Measurements from ENCODE around the gene ABHD16A.

Gene ABHD16A

GRCh38 chr6:31662124-31662723, 40.9 kb downstream of the ABHD16A start:
- in situ Hi-C loops (cut with HindIII; ENCODE audit: low pct_ligation_motif_present, low sequenced_read_pairs) = no loop called here
- Histone ChIP-seq H3K4me3 (ENCODE audit: low read depth, low read length) (no peak overlapping the region), H3K27ac (no peak overlapping the region), H3K36me3 (replicated peaks) (peaks cover 18% of the 10 kb centered on the region), H3K27me3 (replicated peaks) (no peaks in the 10 kb centered on the region)
- TF ChIP-seq CTCF (IDR thresholded peaks at IDR 0.05; ENCODE audit: low read depth, low read length, missing control alignments) = no peak
- no peak for DNase-seq

GRCh38 chr6:31661262-31662123, 41.6 kb downstream of the ABHD16A start:
- TF ChIP-seq CTCF (IDR thresholded peaks at IDR 0.05; ENCODE audit: low read depth, low read length, missing control alignments) = no peak
- Histone ChIP-seq H3K36me3 (replicated peaks) (peaks cover 11% of the 10 kb centered on the region), H3K27ac (peak overlapping the region; percentile 43), H3K4me3 (ENCODE audit: low read depth, low read length) (peak overlapping the region; percentile 87), H3K27me3 (replicated peaks) (no peaks in the 10 kb centered on the region)
- in situ Hi-C loops (cut with HindIII; ENCODE audit: low pct_ligation_motif_present, low sequenced_read_pairs) = no loop called here
- DNase-seq = no peak

- Histone ChIP-seq H3K27ac (peak within 1 kb of the TSS; percentile 43), H3K4me3 (ENCODE audit: low read depth, low read length) (peak within 1 kb of the TSS; percentile 87), H3K36me3 (replicated peaks) (peaks cover 9% of the 10 kb centered on the region), H3K27me3 (replicated peaks) (no peaks in the 10 kb centered on the region)
- peak; percentile 8 for TF ChIP-seq CTCF (IDR thresholded peaks at IDR 0.05; ENCODE audit: low read depth, low read length, missing control alignments)
- peak; percentile 72 for DNase-seq
- in situ Hi-C loops (cut with HindIII; ENCODE audit: low pct_ligation_motif_present, low sequenced_read_pairs) = no loop called here
Measured at GRCh38 chr6:31660381-31661261, 42.5 kb downstream of the ABHD16A start, which contains the start of gene C6orf47. TSS of gene C6orf47 (minus strand) at chr6:31660778. CDS start at chr6:31659947, 831 bp downstream.

- H3K27me3 ChIP-seq (replicated peaks) = no peaks in the 10 kb centered on the region
- H3K36me3 ChIP-seq (replicated peaks) = peaks cover 9% of the 10 kb centered on the region
- no peak for TF ChIP-seq CTCF (IDR thresholded peaks at IDR 0.05; ENCODE audit: low read depth, low read length, missing control alignments)
- peak overlapping the region; percentile 87 for H3K4me3 ChIP-seq (ENCODE audit: low read depth, low read length)
- DNase-seq = no peak
- in situ Hi-C loops (cut with HindIII; ENCODE audit: low pct_ligation_motif_present, low sequenced_read_pairs) = no loop called here
- H3K27ac ChIP-seq = peak overlapping the region; percentile 43
Measured at GRCh38 chr6:31659649-31660380, 43.3 kb downstream of the ABHD16A start.

- peak overlapping the region; percentile 87 for H3K4me3 ChIP-seq (ENCODE audit: low read depth, low read length)
- no peaks in the 10 kb centered on the region for H3K27me3 ChIP-seq (replicated peaks)
- no peak for DNase-seq
- no peak overlapping the region for H3K27ac ChIP-seq
- H3K36me3 ChIP-seq (replicated peaks) = peaks cover 9% of the 10 kb centered on the region
- in situ Hi-C loops (cut with HindIII; ENCODE audit: low pct_ligation_motif_present, low sequenced_read_pairs) = no loop called here
- no peak for TF ChIP-seq CTCF (IDR thresholded peaks at IDR 0.05; ENCODE audit: low read depth, low read length, missing control alignments)
Measured at GRCh38 chr6:31658983-31659648, 44.0 kb downstream of the ABHD16A start.
